SK-N-SH (cell line): ENCODE data around the gene SURF6.

Source experiments
- CHD2 ChIP-seq: fragments of 150-350 bp; IDR thresholded peaks from 2 replicates; pipeline ENCODE4 v1.6.1; 2018; ENCODE audit warnings: low read length; ENCODE audit not compliant: partially characterized antibody
- ELF1 ChIP-seq: IDR thresholded peaks from 2 replicates; pipeline ENCODE4 v1.4.0; 2012
- EP300 ChIP-seq, 2 experiments: IDR thresholded peaks; 2 replicates each; pipeline versions ENCODE4 v1.4.0 to v1.6.1; 2012; ENCODE audit warnings: borderline replicate concordance in 1 of 2, low read depth in 1 of 2, low read length in 1 of 2
- POLR2AphosphoS5 ChIP-seq: IDR thresholded peaks from 2 replicates; pipeline ENCODE4 v1.6.1; 2012; ENCODE audit warnings: low read depth, low read length
- SIN3A ChIP-seq: IDR thresholded peaks from 2 replicates; pipeline ENCODE4 v1.6.1; 2012; ENCODE audit warnings: low read depth, mild to moderate bottlenecking, low read length, moderate library complexity, borderline replicate concordance
- SMC3 ChIP-seq: IDR thresholded peaks from 2 replicates; pipeline ENCODE4 v1.6.1; 2012; ENCODE audit warnings: low read depth, low read length, improper control_type of control experiment
- TAF1 ChIP-seq: IDR thresholded peaks from 2 replicates; pipeline ENCODE4 v1.6.1; 2012; ENCODE audit warnings: low read depth, mild to moderate bottlenecking, low read length, moderate library complexity, borderline replicate concordance
- TEAD4 ChIP-seq: IDR thresholded peaks from 2 replicates; pipeline ENCODE4 v1.4.0; 2012; ENCODE audit warnings: mild to moderate bottlenecking, borderline replicate concordance; ENCODE audit not compliant: insufficient read depth
- TF ChIP-seq, protein P1 (sequence below): fragments of 200-600 bp; sonication (generic); IDR thresholded peaks from 2 replicates; pipeline ENCODE4 v1.6.1; 2017; ENCODE audit warnings: antibody characterized with exemption, mild to moderate bottlenecking, moderate library complexity
- TF ChIP-seq, protein P2 (sequence below): IDR thresholded peaks from 2 replicates; pipeline ENCODE4 v1.4.0; 2012; ENCODE audit warnings: low read depth
- TF ChIP-seq, protein P3 (sequence below): fragments of 150-350 bp; IDR thresholded peaks from 2 replicates; pipeline ENCODE4 v1.6.1; 2017; ENCODE audit warnings: antibody characterized with exemption, low read length, low read depth, borderline replicate concordance
- TF ChIP-seq, protein P4 (sequence below): fragments of 150-350 bp; IDR thresholded peaks from 2 replicates; pipeline ENCODE4 v1.6.1; 2016; ENCODE audit warnings: mild to moderate bottlenecking, low read depth, low read length
- TF ChIP-seq, protein P5 (sequence below): IDR thresholded peaks from 2 replicates; pipeline ENCODE4 v1.6.1; 2012; ENCODE audit warnings: mild to moderate bottlenecking, low read depth, low read length, moderate library complexity

DNA sequence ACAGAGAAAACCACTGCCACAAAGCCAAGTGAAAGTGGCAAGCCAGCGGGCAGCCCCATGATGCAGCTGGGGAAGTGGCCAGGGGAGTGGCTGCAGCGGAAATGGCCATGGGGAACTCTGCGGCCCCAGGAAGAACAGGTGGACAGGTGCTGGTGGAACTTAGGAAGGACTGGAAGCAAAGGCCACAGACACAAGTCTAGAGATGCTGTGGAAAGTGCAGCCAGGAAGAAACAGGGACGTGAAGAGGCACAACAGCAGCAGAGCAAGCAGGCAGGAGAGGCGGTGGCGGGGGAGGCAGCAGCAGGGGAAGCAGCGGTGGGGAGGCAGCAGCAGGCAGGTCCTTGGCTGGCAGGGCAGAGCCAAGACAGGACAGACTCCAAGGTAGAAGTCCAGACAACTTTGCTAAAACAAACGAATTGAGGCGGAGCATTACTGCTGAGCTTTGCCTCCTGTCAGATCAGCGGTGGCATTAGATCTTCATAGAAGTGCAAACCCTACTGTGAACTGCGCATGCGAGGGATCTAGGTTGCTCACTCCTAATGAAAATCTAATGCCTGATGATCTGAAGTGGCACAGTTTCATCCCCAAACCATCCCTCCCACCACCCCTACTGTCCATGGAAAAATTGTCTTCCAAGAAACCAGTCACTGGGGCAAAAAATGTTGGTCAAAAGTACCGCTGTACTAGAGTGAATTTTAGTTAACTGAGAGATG, 11.8 kb downstream of the SURF6 start:
- TF ChIP-seq SIN3A (no peak), TAF1 (no peak), POLR2AphosphoS5 (no peak), CHD2 (no peak), ELF1 (no peak), SMC3 (no peak), TEAD4 (no peak), EP300 (IDR thresholded peaks at IDR 0.05; ENCODE audit: borderline replicate concordance in 1 of 2, low read depth in 1 of 2, low read length in 1 of 2) (no peak)
- TF ChIP-seq, protein P1, sequence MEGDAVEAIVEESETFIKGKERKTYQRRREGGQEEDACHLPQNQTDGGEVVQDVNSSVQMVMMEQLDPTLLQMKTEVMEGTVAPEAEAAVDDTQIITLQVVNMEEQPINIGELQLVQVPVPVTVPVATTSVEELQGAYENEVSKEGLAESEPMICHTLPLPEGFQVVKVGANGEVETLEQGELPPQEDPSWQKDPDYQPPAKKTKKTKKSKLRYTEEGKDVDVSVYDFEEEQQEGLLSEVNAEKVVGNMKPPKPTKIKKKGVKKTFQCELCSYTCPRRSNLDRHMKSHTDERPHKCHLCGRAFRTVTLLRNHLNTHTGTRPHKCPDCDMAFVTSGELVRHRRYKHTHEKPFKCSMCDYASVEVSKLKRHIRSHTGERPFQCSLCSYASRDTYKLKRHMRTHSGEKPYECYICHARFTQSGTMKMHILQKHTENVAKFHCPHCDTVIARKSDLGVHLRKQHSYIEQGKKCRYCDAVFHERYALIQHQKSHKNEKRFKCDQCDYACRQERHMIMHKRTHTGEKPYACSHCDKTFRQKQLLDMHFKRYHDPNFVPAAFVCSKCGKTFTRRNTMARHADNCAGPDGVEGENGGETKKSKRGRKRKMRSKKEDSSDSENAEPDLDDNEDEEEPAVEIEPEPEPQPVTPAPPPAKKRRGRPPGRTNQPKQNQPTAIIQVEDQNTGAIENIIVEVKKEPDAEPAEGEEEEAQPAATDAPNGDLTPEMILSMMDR = no peak
- TF ChIP-seq, protein P2, sequence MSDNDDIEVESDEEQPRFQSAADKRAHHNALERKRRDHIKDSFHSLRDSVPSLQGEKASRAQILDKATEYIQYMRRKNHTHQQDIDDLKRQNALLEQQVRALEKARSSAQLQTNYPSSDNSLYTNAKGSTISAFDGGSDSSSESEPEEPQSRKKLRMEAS = no peak
- TF ChIP-seq, protein P3, sequence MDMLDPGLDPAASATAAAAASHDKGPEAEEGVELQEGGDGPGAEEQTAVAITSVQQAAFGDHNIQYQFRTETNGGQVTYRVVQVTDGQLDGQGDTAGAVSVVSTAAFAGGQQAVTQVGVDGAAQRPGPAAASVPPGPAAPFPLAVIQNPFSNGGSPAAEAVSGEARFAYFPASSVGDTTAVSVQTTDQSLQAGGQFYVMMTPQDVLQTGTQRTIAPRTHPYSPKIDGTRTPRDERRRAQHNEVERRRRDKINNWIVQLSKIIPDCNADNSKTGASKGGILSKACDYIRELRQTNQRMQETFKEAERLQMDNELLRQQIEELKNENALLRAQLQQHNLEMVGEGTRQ = no peak
- TF ChIP-seq, protein P4, sequence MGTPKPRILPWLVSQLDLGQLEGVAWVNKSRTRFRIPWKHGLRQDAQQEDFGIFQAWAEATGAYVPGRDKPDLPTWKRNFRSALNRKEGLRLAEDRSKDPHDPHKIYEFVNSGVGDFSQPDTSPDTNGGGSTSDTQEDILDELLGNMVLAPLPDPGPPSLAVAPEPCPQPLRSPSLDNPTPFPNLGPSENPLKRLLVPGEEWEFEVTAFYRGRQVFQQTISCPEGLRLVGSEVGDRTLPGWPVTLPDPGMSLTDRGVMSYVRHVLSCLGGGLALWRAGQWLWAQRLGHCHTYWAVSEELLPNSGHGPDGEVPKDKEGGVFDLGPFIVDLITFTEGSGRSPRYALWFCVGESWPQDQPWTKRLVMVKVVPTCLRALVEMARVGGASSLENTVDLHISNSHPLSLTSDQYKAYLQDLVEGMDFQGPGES = no peak
- TF ChIP-seq, protein P5, sequence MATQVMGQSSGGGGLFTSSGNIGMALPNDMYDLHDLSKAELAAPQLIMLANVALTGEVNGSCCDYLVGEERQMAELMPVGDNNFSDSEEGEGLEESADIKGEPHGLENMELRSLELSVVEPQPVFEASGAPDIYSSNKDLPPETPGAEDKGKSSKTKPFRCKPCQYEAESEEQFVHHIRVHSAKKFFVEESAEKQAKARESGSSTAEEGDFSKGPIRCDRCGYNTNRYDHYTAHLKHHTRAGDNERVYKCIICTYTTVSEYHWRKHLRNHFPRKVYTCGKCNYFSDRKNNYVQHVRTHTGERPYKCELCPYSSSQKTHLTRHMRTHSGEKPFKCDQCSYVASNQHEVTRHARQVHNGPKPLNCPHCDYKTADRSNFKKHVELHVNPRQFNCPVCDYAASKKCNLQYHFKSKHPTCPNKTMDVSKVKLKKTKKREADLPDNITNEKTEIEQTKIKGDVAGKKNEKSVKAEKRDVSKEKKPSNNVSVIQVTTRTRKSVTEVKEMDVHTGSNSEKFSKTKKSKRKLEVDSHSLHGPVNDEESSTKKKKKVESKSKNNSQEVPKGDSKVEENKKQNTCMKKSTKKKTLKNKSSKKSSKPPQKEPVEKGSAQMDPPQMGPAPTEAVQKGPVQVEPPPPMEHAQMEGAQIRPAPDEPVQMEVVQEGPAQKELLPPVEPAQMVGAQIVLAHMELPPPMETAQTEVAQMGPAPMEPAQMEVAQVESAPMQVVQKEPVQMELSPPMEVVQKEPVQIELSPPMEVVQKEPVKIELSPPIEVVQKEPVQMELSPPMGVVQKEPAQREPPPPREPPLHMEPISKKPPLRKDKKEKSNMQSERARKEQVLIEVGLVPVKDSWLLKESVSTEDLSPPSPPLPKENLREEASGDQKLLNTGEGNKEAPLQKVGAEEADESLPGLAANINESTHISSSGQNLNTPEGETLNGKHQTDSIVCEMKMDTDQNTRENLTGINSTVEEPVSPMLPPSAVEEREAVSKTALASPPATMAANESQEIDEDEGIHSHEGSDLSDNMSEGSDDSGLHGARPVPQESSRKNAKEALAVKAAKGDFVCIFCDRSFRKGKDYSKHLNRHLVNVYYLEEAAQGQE = no peak
